Ishikawa (cell line): Measurements from ENCODE around the gene DAB1.

Experiments used
- CREB1 ChIP-seq: IDR thresholded peaks from 2 replicates; pipeline ENCODE4 v1.6.1; 2012; ENCODE audit warnings: low read depth
- EGR1 ChIP-seq: IDR thresholded peaks from 2 replicates; pipeline ENCODE4 v1.6.1; 2012
- EP300 ChIP-seq: IDR thresholded peaks from 2 replicates; pipeline ENCODE4 v1.6.1; 2012; ENCODE audit warnings: borderline replicate concordance
- FOXM1 ChIP-seq: IDR thresholded peaks from 2 replicates; pipeline ENCODE4 v1.6.1; 2012; ENCODE audit warnings: low read depth, borderline replicate concordance
- RAD21 ChIP-seq: IDR thresholded peaks from 2 replicates; pipeline ENCODE4 v1.6.1; 2012; ENCODE audit warnings: low read depth
- TCF12 ChIP-seq: IDR thresholded peaks from 2 replicates; pipeline ENCODE4 v1.6.1; 2012; ENCODE audit warnings: low read depth
- TEAD4 ChIP-seq: IDR thresholded peaks from 2 replicates; pipeline ENCODE4 v1.6.1; 2012
- ZBTB7A ChIP-seq: IDR thresholded peaks from 2 replicates; pipeline ENCODE4 v1.6.1; 2012; ENCODE audit warnings: low read depth
- TF ChIP-seq, protein P1 (sequence below): IDR thresholded peaks from 2 replicates; pipeline ENCODE4 v1.6.1; 2012; ENCODE audit warnings: low read depth, mild to moderate bottlenecking
- TF ChIP-seq, protein P2 (sequence below): IDR thresholded peaks from 2 replicates; pipeline ENCODE4 v1.6.1; 2012

Gene DAB1

DNA sequence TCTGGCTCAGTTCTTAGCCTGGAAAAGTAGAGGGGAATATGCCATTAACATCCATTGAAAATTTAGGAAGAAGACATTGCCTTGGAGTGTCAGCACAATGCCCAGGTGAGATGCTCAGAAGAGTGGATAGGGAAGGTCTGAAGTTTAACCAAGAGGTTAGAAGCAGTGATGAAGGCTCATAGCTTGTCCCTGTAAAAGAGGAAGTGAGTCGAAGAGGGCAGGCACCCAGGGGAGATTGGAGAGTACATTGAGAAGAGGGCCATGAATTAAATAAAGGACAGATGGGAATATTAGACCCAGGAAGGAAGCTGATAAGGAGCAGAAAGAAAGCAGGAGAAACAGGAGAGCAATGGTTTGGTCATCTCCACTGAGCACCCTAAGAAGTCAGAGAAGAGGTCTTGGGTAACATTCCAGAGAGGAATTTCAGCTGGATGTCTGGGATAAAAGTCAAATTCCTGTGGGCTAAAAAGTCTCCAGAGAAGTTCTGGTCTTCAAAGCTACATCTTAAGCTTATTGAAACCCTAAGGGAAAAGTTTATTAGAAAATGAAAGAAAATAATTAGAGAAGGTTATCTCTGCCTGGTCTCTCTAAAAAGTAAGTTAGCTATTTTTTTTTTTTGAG is 475.3 kb downstream of the DAB1 start:
- TF ChIP-seq RAD21 (no peak), CREB1 (no peak), FOXM1 (no peak), EGR1 (no peak), EP300 (no peak), ZBTB7A (no peak), TEAD4 (no peak), TCF12 (no peak)
- TF ChIP-seq, protein P1, sequence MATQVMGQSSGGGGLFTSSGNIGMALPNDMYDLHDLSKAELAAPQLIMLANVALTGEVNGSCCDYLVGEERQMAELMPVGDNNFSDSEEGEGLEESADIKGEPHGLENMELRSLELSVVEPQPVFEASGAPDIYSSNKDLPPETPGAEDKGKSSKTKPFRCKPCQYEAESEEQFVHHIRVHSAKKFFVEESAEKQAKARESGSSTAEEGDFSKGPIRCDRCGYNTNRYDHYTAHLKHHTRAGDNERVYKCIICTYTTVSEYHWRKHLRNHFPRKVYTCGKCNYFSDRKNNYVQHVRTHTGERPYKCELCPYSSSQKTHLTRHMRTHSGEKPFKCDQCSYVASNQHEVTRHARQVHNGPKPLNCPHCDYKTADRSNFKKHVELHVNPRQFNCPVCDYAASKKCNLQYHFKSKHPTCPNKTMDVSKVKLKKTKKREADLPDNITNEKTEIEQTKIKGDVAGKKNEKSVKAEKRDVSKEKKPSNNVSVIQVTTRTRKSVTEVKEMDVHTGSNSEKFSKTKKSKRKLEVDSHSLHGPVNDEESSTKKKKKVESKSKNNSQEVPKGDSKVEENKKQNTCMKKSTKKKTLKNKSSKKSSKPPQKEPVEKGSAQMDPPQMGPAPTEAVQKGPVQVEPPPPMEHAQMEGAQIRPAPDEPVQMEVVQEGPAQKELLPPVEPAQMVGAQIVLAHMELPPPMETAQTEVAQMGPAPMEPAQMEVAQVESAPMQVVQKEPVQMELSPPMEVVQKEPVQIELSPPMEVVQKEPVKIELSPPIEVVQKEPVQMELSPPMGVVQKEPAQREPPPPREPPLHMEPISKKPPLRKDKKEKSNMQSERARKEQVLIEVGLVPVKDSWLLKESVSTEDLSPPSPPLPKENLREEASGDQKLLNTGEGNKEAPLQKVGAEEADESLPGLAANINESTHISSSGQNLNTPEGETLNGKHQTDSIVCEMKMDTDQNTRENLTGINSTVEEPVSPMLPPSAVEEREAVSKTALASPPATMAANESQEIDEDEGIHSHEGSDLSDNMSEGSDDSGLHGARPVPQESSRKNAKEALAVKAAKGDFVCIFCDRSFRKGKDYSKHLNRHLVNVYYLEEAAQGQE: no peak
- TF ChIP-seq, protein P2, sequence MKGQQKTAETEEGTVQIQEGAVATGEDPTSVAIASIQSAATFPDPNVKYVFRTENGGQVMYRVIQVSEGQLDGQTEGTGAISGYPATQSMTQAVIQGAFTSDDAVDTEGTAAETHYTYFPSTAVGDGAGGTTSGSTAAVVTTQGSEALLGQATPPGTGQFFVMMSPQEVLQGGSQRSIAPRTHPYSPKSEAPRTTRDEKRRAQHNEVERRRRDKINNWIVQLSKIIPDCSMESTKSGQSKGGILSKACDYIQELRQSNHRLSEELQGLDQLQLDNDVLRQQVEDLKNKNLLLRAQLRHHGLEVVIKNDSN: no peak
